Cardiac muscle cell (in vitro differentiated cells and primary cell): Measurements from ENCODE around the gene PWWP3B. TPM values are rescaled to one million over a fixed set of nuclear protein-coding genes. Genes with fewer than 3 reads are reported as not detected.

Experiments
- DNase-seq, 2 donors: peaks; one replicate each; pipeline versions ENCODE4 v3.0.0 to v3.0.0-alpha.2; 2010 to 2017; ENCODE audit warnings: low read depth in 1 of 2, low spot score in 1 of 2
- H3K27ac ChIP-seq: fragments of 200-600 bp; sonication (generic); 2 replicates; pipeline ENCODE4 v1.5.1; 2016
- H3K27me3 ChIP-seq: fragments of 200-600 bp; sonication (generic); 2 replicates; pipeline ENCODE4 v1.6.0; 2016; ENCODE audit warnings: control low read depth
- H3K36me3 ChIP-seq: fragments of 200-600 bp; sonication (generic); 2 replicates; pipeline ENCODE4 v1.5.1; 2016; ENCODE audit warnings: control low read depth
- H3K4me1 ChIP-seq: fragments of 200-600 bp; sonication (generic); 2 replicates; pipeline ENCODE4 v1.8.1; 2017; ENCODE audit warnings: low read depth, mild to moderate bottlenecking, mixed run types
- H3K4me3 ChIP-seq: fragments of 200-600 bp; sonication (generic); 2 replicates; pipeline ENCODE4 v1.5.1; 2016; ENCODE audit warnings: mild to moderate bottlenecking
- H3K9me3 ChIP-seq: fragments of 200-600 bp; sonication (generic); 2 replicates; pipeline ENCODE4 v1.5.1; 2017; ENCODE audit warnings: low read depth, mild to moderate bottlenecking, control low read depth
- polyA plus RNA-seq: library from polyadenylated mRNA; unstranded; fragments of >200 nt; fragmentation: Nextera tagmentation; extraction: Ambion mirVana; gene quantifications from 2 replicates; pipeline ENCODE4 v1.2.1, GENCODE V29; 2016
- total RNA-seq: library from RNA; depleted of rRNA; stranded (reverse); fragments of >200 nt; gene quantifications from 2 replicates; pipeline ENCODE4 v1.2.3, GENCODE V29; 2016
- TF ChIP-seq, protein P1 (sequence below): IDR thresholded peaks from 2 replicates; pipeline ENCODE4 v1.5.1; 2012; ENCODE audit warnings: low read depth, mild to moderate bottlenecking, low read length

The PWWP3B gene
- total RNA-seq, result 20.9 and 25.3 TPM in 2 replicates
- polyA plus RNA-seq, result 19.2 and 26.0 TPM in 2 replicates

DNA sequence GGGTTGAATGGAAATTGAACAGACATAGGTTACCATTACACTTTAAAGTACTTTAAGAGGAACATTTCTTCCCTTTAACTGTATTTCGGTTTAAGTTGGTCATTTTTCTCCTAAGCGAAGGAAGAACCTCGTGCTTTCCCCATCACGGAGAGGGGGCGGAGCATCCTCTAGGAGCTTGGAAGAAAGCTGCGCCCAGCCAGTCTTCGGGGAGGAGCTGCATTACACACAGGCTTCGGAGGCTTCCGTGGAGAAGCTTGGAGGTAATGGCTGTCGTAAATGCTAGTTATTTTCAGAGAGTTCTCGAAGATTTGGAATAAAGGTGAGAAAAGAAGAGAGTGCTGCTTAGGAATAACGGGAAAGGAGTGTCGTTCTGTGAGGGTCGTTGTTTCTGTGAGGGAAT is at the start of gene PWWP3B:
Gene PWWP3B (plus strand): TSS at position 199 of the 400 bp plus-strand sequence. CDS start 37,128 bp downstream, outside the sequence.
- peak; percentile 70 to 80 for DNase-seq
- H3K27me3 ChIP-seq, result no peaks in the 10 kb centered on the region
- H3K9me3 ChIP-seq, result no peaks in the 10 kb centered on the region
- peak within 1 kb of the TSS; percentile 42 for H3K4me3 ChIP-seq
- no peaks in the 10 kb centered on the region for H3K36me3 ChIP-seq
- no peaks in the 10 kb centered on the region for H3K4me1 ChIP-seq
- TF ChIP-seq, protein P1, sequence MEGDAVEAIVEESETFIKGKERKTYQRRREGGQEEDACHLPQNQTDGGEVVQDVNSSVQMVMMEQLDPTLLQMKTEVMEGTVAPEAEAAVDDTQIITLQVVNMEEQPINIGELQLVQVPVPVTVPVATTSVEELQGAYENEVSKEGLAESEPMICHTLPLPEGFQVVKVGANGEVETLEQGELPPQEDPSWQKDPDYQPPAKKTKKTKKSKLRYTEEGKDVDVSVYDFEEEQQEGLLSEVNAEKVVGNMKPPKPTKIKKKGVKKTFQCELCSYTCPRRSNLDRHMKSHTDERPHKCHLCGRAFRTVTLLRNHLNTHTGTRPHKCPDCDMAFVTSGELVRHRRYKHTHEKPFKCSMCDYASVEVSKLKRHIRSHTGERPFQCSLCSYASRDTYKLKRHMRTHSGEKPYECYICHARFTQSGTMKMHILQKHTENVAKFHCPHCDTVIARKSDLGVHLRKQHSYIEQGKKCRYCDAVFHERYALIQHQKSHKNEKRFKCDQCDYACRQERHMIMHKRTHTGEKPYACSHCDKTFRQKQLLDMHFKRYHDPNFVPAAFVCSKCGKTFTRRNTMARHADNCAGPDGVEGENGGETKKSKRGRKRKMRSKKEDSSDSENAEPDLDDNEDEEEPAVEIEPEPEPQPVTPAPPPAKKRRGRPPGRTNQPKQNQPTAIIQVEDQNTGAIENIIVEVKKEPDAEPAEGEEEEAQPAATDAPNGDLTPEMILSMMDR, result no peak
- no peak within 1 kb of the TSS for H3K27ac ChIP-seq

DNA sequence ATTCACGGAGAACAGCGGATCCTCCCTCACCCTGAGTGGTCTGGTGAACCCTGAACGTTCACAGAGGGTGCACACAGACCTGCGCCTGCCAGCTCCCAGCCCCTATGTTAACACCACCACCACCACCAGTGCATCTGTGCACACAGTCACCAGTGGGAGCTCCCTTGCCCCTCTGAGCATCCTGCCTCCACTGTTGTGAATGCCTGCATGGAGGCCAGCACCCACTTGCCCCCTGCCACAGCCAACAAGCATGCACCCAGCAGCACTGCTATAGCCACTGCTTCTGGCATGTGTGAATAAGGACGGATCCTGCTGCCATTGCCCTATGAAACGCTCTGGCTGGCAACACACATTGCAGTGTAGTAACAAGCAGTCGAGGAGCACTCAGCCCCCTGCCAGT is 29.1 kb upstream of the PWWP3B start:
- no peak for DNase-seq
- H3K4me3 ChIP-seq, result no peak overlapping the region
- H3K27ac ChIP-seq, result no peak overlapping the region
- H3K9me3 ChIP-seq, result no peaks in the 10 kb centered on the region
- H3K4me1 ChIP-seq, result no peaks in the 10 kb centered on the region
- no peaks in the 10 kb centered on the region for H3K36me3 ChIP-seq
- no peaks in the 10 kb centered on the region for H3K27me3 ChIP-seq
- TF ChIP-seq, protein P1, result no peak

DNA sequence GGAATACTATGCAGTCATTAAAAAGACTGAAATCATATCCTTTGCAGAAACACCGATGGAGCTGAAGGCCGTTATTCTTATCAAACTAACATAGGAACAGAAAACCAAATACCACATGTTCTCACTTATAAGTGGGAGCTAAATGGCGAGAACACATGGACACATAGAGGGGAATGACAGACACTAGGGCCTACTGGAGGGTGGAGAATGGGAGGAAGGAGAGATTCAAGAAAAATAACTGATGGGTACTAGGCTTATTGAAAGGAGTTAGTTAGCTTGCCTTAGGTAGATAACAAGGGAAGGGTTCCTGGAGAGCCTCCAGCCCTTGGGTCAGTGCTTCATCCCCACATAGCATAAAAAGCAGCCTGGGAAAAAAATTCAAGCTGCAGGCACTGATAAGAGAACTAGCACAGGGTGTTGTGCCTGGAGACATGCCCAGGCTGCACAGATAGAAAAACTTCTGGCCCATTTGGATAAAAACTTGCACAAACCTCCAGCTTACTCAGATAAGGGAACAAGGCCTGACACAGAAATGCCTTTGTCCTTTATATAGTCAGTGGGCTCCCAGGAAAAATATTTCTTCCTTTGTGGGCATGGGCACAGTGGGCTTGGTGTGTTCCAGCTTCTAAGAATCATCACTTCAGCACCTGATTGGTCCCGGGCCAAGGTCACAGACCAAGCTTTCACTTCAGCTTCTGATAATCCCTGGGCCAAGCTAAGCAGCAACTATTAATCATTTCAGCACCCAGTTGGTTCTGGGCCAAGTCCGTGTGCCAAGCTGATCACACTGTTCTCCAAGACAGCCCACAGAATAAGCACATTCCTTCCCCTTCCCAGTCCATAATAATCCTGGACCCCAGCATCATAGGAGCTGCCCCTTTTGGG is 23.1 kb upstream of the PWWP3B start:
- Histone ChIP-seq H3K4me3 (no peak overlapping the region), H3K27ac (no peak overlapping the region), H3K27me3 (no peaks in the 10 kb centered on the region), H3K9me3 (no peaks in the 10 kb centered on the region), H3K36me3 (no peaks in the 10 kb centered on the region), H3K4me1 (no peaks in the 10 kb centered on the region)
- DNase-seq, result peak in 1 of 2 donors; percentile 54
- TF ChIP-seq, protein P1, result no peak

DNA sequence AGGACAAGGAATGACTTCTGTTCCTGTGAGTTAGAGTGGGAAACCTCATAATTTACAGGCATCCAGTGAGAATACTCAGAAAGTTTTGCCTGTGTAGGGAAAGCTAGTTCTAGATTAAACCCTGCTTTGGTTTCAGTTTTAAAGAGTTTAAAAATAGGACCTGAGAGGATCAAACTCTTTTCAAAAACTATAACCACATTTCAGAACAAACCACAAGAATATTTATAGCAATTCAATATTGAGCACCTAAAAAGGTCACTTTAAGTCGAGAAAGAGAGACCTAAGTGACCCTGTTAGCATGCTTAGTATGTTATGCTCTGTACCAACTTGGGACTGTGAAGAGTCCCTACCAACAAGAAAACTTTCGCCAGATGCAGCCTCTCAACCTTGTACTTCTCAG is 17.4 kb upstream of the PWWP3B start:
- no peak overlapping the region for H3K4me3 ChIP-seq
- no peak overlapping the region for H3K27ac ChIP-seq
- TF ChIP-seq, protein P1, result no peak
- H3K4me1 ChIP-seq, result no peaks in the 10 kb centered on the region
- no peaks in the 10 kb centered on the region for H3K36me3 ChIP-seq
- DNase-seq, result no peak
- H3K27me3 ChIP-seq, result no peaks in the 10 kb centered on the region
- no peaks in the 10 kb centered on the region for H3K9me3 ChIP-seq

DNA sequence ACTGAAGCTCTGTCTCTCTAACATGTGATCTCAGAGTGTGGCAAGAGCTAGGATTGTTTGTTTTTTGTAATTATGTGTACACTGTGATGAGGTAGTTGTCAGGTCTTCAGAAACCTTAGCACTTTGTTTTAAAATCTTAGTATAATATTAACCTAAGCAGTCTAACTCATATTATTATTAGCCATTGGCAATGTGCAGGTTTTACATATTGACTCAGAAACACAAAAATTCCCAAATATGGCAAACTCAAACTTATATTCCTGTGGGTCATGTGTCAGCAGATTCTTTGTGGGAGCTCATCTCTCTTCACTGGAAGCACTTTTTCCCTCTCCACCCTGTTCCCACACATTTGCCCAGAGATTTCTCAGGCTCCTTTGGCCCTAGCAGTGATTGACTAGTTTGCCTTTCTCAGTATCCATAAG is 8.2 kb upstream of the PWWP3B start:
- DNase-seq, result no peak
- TF ChIP-seq, protein P1, result no peak
- no peaks in the 10 kb centered on the region for H3K36me3 ChIP-seq
- H3K4me1 ChIP-seq, result no peaks in the 10 kb centered on the region
- H3K4me3 ChIP-seq, result no peak overlapping the region
- no peak overlapping the region for H3K27ac ChIP-seq
- H3K27me3 ChIP-seq, result no peaks in the 10 kb centered on the region
- H3K9me3 ChIP-seq, result peaks cover 5% of the 10 kb centered on the region
